Endothelial cell of umbilical vein (primary cell): ENCODE data around the gene DUSP22.

Experiments
- CTCF ChIP-seq, 2 donors: IDR thresholded peaks; 1 replicate in 1 of 2; 2 replicates in 1 of 2; pipeline ENCODE4 v1.5.1; 2011; ENCODE audit warnings: low read length in 2 of 2, mild to moderate bottlenecking in 2 of 2, moderate library complexity in 2 of 2, control low read depth in 1 of 2, inconsistent platforms in 1 of 2, low read depth in 1 of 2; ENCODE audit not compliant: insufficient read depth in 1 of 2; ENCODE audit errors: extremely low read depth in 1 of 2
- EZH2 ChIP-seq: IDR thresholded peaks from 2 replicates; pipeline ENCODE4 v1.6.1; 2012; ENCODE audit warnings: borderline replicate concordance, low read depth, mild to moderate bottlenecking, moderate library complexity, low read length, inconsistent platforms; ENCODE audit not compliant: severe bottlenecking
- FOS ChIP-seq: IDR thresholded peaks from 2 replicates; pipeline ENCODE4 v1.6.1; 2011; ENCODE audit warnings: mild to moderate bottlenecking, low read length, moderate library complexity, borderline replicate concordance; ENCODE audit not compliant: insufficient read depth
- MAX ChIP-seq: IDR thresholded peaks from 2 replicates; pipeline ENCODE4 v1.6.1; 2011; ENCODE audit not compliant: insufficient read depth, insufficient read length
- MYC ChIP-seq: IDR thresholded peaks from one replicate; pipeline ENCODE4 v1.6.1; 2011; ENCODE audit warnings: mild to moderate bottlenecking, low read depth, low read length
- POLR2AphosphoS5 ChIP-seq: IDR thresholded peaks from 2 replicates; pipeline ENCODE4 v1.6.1; 2012; ENCODE audit warnings: low read depth, mild to moderate bottlenecking, control low read depth, low read length, moderate library complexity; ENCODE audit not compliant: insufficient read depth

GRCh38 chr6:374956-375355 is 82.7 kb downstream of the DUSP22 start:
- TF ChIP-seq FOS (no peak), MAX (no peak), POLR2AphosphoS5 (no peak), EZH2 (no peak), CTCF (IDR thresholded peaks at IDR 0.05; ENCODE audit: extremely low read depth in 1 of 2, insufficient read depth in 1 of 2, low read depth in 1 of 2, low read length in 2 of 2) (no peak), MYC (no peak)
